K562 (cell line): ENCODE results near the gene CBX8. TPM values are rescaled to one million over a fixed set of nuclear protein-coding genes. Genes with fewer than 3 reads are reported as not detected.

ENCODE experiments used
- ARID1B ChIP-seq: fragments of 450-650 bp; IDR thresholded peaks from 2 replicates; pipeline ENCODE4 v1.6.1; 2016; ENCODE audit warnings: antibody characterized with exemption, mild to moderate bottlenecking, inconsistent platforms
- CCNT2 ChIP-seq: IDR thresholded peaks from 2 replicates; pipeline ENCODE4 v1.6.1; 2011; ENCODE audit warnings: borderline replicate concordance, low read depth, mild to moderate bottlenecking, moderate library complexity, mixed read lengths, low read length; ENCODE audit not compliant: insufficient read length; ENCODE audit errors: extremely low read depth
- CTBP1 ChIP-seq: fragments of 450-650 bp; IDR thresholded peaks from 2 replicates; pipeline ENCODE4 v1.6.1; 2016; ENCODE audit warnings: borderline replicate concordance
- ELF2 ChIP-seq: fragments of 250-450 bp; sonication (Bioruptor Pico); IDR thresholded peaks from 2 replicates; pipeline ENCODE4 v1.5.0; 2021; ENCODE audit warnings: mild to moderate bottlenecking
- FOXJ3 ChIP-seq: sonication (generic); formaldehyde crosslinking; IDR thresholded peaks from 2 replicates; pipeline ENCODE4 v1.4.0; 2020; ENCODE audit warnings: mild to moderate bottlenecking, missing genetic modification reagents
- FOXK2 ChIP-seq, 2 experiments: fragments of 450-650 bp; IDR thresholded peaks in 1 of 2; conservative IDR thresholded peaks in 1 of 2; 2 replicates each; pipeline ENCODE4 v1.6.1; 2016; ENCODE audit warnings: low read depth in 2 of 2, mild to moderate bottlenecking in 1 of 2
- FOXP1 ChIP-seq: sonication (generic); formaldehyde crosslinking; IDR thresholded peaks from 2 replicates; pipeline ENCODE4 v1.8.0; 2022; ENCODE audit warnings: mild to moderate bottlenecking, missing genetic modification reagents
- HDAC2 ChIP-seq: fragments of 450-650 bp; IDR thresholded peaks from 2 replicates; pipeline ENCODE4 v1.6.1; 2016; ENCODE audit warnings: mild to moderate bottlenecking
- HMGN3 ChIP-seq: IDR thresholded peaks from 2 replicates; pipeline ENCODE4 v1.6.1; 2011; ENCODE audit warnings: borderline replicate concordance, low read depth, mild to moderate bottlenecking, mixed read lengths, low read length; ENCODE audit not compliant: insufficient read length; ENCODE audit errors: extremely low read depth
- HNRNPH1 ChIP-seq: fragments of 200-400 bp; formaldehyde crosslinking; optimal IDR thresholded peaks from 2 replicates; pipeline ENCODE3; 2017; ENCODE audit warnings: low read depth, mild to moderate bottlenecking, low read length, moderate library complexity
- JUND ChIP-seq, 2 experiments: IDR thresholded peaks; 2 replicates in 1 of 2; 3 replicates in 1 of 2; pipeline ENCODE4 v1.6.1; 2011; ENCODE audit warnings: borderline replicate concordance in 2 of 2, low read depth in 2 of 2, low read length in 2 of 2, improper control_type of control experiment in 1 of 2, missing biosample characterization in 1 of 2, missing genetic modification characterization in 1 of 2, missing genetic modification reagents in 1 of 2
- KAT7 ChIP-seq: sonication (generic); formaldehyde crosslinking; IDR thresholded peaks from 2 replicates; pipeline ENCODE4 v1.8.0; 2022; ENCODE audit warnings: missing genetic modification reagents, mild to moderate bottlenecking, borderline replicate concordance
- MEF2D ChIP-seq: conservative IDR thresholded peaks from 2 replicates; pipeline ENCODE4 v1.6.1; 2016; ENCODE audit warnings: low read depth, missing genetic modification characterization, missing compliant biosample characterization
- MYNN ChIP-seq, 2 experiments: sonication (generic); formaldehyde crosslinking in 1 of 2; IDR thresholded peaks; 2 replicates each; pipeline versions ENCODE4 v1.5.0 to v1.6.1; 2016 to 2020; ENCODE audit warnings: antibody characterized with exemption in 1 of 2, missing genetic modification reagents in 1 of 2
- PCBP1 ChIP-seq: fragments of 200-400 bp; formaldehyde crosslinking; IDR thresholded peaks from 2 replicates; pipeline ENCODE4 v1.6.1; 2018; ENCODE audit warnings: mild to moderate bottlenecking, low read depth, low read length; ENCODE audit not compliant: poor library complexity, severe bottlenecking
- PML ChIP-seq: IDR thresholded peaks from 2 replicates; pipeline ENCODE4 v1.6.1; 2012; ENCODE audit warnings: low read length, inconsistent platforms
- POLR2AphosphoS2 ChIP-seq: IDR thresholded peaks from 2 replicates; pipeline ENCODE4 v1.6.1; 2012; ENCODE audit warnings: low read length, improper control_type of control experiment
- PURB ChIP-seq: sonication (generic); formaldehyde crosslinking; IDR thresholded peaks from 2 replicates; pipeline ENCODE4 v1.9.0; 2021; ENCODE audit warnings: low read depth, mild to moderate bottlenecking, missing genetic modification reagents
- SMAD2 ChIP-seq: fragments of 150-350 bp; IDR thresholded peaks from 2 replicates; pipeline ENCODE4 v1.6.1; 2014; ENCODE audit warnings: low read depth, mild to moderate bottlenecking, low read length
- STAT5A ChIP-seq: IDR thresholded peaks from 2 replicates; pipeline ENCODE4 v1.6.1; 2012; ENCODE audit warnings: low read length, inconsistent platforms, borderline replicate concordance
- TBL1XR1 ChIP-seq, 2 experiments: IDR thresholded peaks; 2 replicates each; pipeline ENCODE4 v1.6.1; 2012; ENCODE audit warnings: improper control_type of control experiment in 2 of 2, low read length in 2 of 2, mild to moderate bottlenecking in 1 of 2
- TBP ChIP-seq: optimal IDR thresholded peaks from 2 replicates; pipeline ENCODE3; 2011; ENCODE audit warnings: low read depth, low read length, improper control_type of control experiment
- TEAD4 ChIP-seq, 2 experiments: sonication (generic) in 1 of 2; formaldehyde crosslinking in 1 of 2; IDR thresholded peaks; 2 replicates each; pipeline versions ENCODE4 v1.6.1 to v1.8.0; 2012 to 2022; ENCODE audit warnings: borderline replicate concordance in 1 of 2, inconsistent platforms in 1 of 2, low read length in 1 of 2, mild to moderate bottlenecking in 1 of 2, missing genetic modification reagents in 1 of 2
- ZBTB7A ChIP-seq: IDR thresholded peaks from 2 replicates; pipeline ENCODE4 v1.6.1; 2011; ENCODE audit warnings: low read depth, mild to moderate bottlenecking, low read length, moderate library complexity, borderline replicate concordance; ENCODE audit not compliant: control insufficient read depth
- ZNF76 ChIP-seq: fragments of 250-450 bp; sonication (Bioruptor Pico); IDR thresholded peaks from 2 replicates; pipeline ENCODE4 v1.4.0; 2020; ENCODE audit warnings: mild to moderate bottlenecking, moderate library complexity, borderline replicate concordance
- polyA plus RNA-seq, 8 experiments: library from polyadenylated mRNA; depleted of rRNA in 4 of 8; stranded (reverse) in 5 of 8; unstranded in 3 of 8; fragments of >200 nt; fragmentation: Nextera tagmentation in 2 of 8; fragmentation: Illumina TruSeq in 1 of 8; extraction: Ambion mirVana in 2 of 8; extraction: Trizol in 1 of 8; gene quantifications; 2 replicates each; pipeline versions ENCODE4 v1.2.1 to v1.2.3, GENCODE V29; 2011 to 2014; ENCODE audit warnings: inconsistent platforms in 1 of 8, missing spikeins in 1 of 8
- total RNA-seq, 7 experiments: library from RNA; depleted of rRNA in 6 of 7; stranded (reverse); fragments of >200 nt in 6 of 7; fragmentation: Illumina TruSeq in 2 of 7; extraction: Trizol in 2 of 7; gene quantifications; 2 replicates each; pipeline versions ENCODE4 v1.2.1 to v1.2.3, GENCODE V29; 2011 to 2021; ENCODE audit warnings: low replicate concordance in 1 of 7
- TF ChIP-seq, protein P1 (sequence below): sonication (generic); formaldehyde crosslinking; IDR thresholded peaks from 2 replicates; pipeline ENCODE4 v1.8.0; 2022; ENCODE audit warnings: missing genetic modification reagents, mild to moderate bottlenecking, moderate library complexity, borderline replicate concordance
- TF ChIP-seq, protein P2 (sequence below): fragments of 450-650 bp; IDR thresholded peaks from 2 replicates; pipeline ENCODE4 v1.6.1; 2017; ENCODE audit warnings: mild to moderate bottlenecking, moderate library complexity

The CBX8 gene
- total and polyA plus RNA-seq, 9 of the 15 experiments (the other 6 are each of a cell fraction or from before 2014, with no cell fraction given), result 0.08 to 11.9 (median 2.6) TPM

DNA sequence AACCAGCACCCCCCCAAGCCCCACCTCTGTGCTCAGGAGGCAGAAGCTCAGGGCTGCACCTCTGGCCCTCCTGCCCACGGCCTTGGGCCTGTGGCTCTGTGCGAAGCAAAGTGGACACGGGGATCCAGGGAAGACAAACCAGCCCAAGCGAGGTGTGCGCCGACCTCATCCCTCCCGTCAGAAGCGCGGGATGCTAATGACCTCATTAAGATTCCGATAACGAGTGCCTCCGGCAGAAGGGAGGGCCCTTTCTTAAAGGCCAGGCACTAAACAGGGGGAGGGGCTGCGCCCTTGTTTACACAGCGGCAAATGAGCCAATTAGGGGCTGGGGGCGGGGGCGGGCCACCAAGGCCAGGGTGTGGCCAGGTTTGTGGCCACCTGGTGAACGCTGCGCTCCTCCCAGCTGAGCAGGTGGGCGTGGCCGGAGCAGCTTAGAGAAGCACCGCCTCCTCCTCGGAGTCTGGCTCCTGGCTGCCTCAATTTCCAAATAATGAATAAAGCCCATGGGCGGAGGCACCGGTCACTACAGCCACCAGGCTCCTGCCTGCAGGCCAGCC lies 39.2 kb upstream of the CBX8 start (continued):
- TF ChIP-seq, protein P1, sequence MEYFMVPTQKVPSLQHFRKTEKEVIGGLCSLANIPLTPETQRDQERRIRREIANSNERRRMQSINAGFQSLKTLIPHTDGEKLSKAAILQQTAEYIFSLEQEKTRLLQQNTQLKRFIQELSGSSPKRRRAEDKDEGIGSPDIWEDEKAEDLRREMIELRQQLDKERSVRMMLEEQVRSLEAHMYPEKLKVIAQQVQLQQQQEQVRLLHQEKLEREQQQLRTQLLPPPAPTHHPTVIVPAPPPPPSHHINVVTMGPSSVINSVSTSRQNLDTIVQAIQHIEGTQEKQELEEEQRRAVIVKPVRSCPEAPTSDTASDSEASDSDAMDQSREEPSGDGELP, result peak; percentile 96
- TF ChIP-seq TBL1XR1 (IDR thresholded peaks at IDR 0.05; ENCODE audit: low read length in 2 of 2), result peak in 1 of 2 experiments; percentile 34; a peak in 1 of 4 replicates
- no peak for TF ChIP-seq ZNF76 (CRISPR knock-in tag)
- peak; percentile 20; the same call in 1 of the 2 replicates for TF ChIP-seq FOXP1 (CRISPR knock-in tag)
- no peak for TF ChIP-seq PML
- no peak for TF ChIP-seq FOXJ3 (CRISPR knock-in tag)
- peak; percentile 56 for TF ChIP-seq ARID1B
- TF ChIP-seq POLR2AphosphoS2, result peak; percentile 94
- TF ChIP-seq PURB (CRISPR knock-in tag), result no peak
- TF ChIP-seq ZBTB7A, result peak; percentile 98
- TF ChIP-seq CCNT2, result peak; percentile 73
- peak; percentile 52 for TF ChIP-seq PCBP1
- peak; percentile 87 for TF ChIP-seq HMGN3
- TF ChIP-seq HNRNPH1, result no peak
- no peak for TF ChIP-seq STAT5A
- no peak for TF ChIP-seq MEF2D
- 0 out of 2 replicates have a peak, but pooled peaks have one; percentile 58 for TF ChIP-seq ELF2
- peak; percentile 36; the same call in 1 of the 2 replicates for TF ChIP-seq TEAD4 (IDR thresholded peaks at IDR 0.05; ENCODE audit: low read length)
- TF ChIP-seq TEAD4 (CRISPR knock-in tag; IDR thresholded peaks at IDR 0.05; ENCODE audit: borderline replicate concordance), result no peak
- TF ChIP-seq JUND (IDR thresholded peaks at IDR 0.05; ENCODE audit: borderline replicate concordance, low read depth, low read length), result peak; percentile 86
- TF ChIP-seq JUND (tag; IDR thresholded peaks at IDR 0.05; ENCODE audit: borderline replicate concordance, low read depth, low read length), result peak; percentile 77; the same call in 1 of the 3 replicates
- TF ChIP-seq CTBP1, result peak; percentile 85
- TF ChIP-seq KAT7, result peak; percentile 31; the same call in 1 of the 2 replicates
- TF ChIP-seq TBP, result peak; percentile 72
- peak; percentile 48 for TF ChIP-seq HDAC2
- TF ChIP-seq, protein P2, sequence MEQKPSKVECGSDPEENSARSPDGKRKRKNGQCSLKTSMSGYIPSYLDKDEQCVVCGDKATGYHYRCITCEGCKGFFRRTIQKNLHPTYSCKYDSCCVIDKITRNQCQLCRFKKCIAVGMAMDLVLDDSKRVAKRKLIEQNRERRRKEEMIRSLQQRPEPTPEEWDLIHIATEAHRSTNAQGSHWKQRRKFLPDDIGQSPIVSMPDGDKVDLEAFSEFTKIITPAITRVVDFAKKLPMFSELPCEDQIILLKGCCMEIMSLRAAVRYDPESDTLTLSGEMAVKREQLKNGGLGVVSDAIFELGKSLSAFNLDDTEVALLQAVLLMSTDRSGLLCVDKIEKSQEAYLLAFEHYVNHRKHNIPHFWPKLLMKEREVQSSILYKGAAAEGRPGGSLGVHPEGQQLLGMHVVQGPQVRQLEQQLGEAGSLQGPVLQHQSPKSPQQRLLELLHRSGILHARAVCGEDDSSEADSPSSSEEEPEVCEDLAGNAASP, result no peak
- peak; percentile 97 to 98 for TF ChIP-seq FOXK2 (conservative IDR thresholded peaks at IDR 0.05 in 1 of 2, IDR thresholded peaks at IDR 0.05 in 1 of 2; ENCODE audit: low read depth in 2 of 2)
- no peak for TF ChIP-seq SMAD2
- no peak; the same call in 1 of the 2 replicates for TF ChIP-seq MYNN (IDR thresholded peaks at IDR 0.05)
- no peak for TF ChIP-seq MYNN (CRISPR knock-in tag; IDR thresholded peaks at IDR 0.05)
